Lower leg skin (tissue), 4 donors: ENCODE results near the gene SELENOT. TPM values are rescaled to one million over a fixed set of nuclear protein-coding genes. Genes with fewer than 3 reads are reported as not detected.

ENCODE experiments used
- DNase-seq, 2 donors: peaks; one replicate each; pipeline ENCODE4 v3.0.0-alpha.2; 2019; ENCODE audit warnings: low spot score in 2 of 2
- H3K4me3 ChIP-seq: fragments of 200-600 bp; sonication (generic); 2 replicates; pipeline ENCODE4 v1.5.1; 2017; ENCODE audit warnings: mild to moderate bottlenecking, low read depth; ENCODE audit not compliant: poor library complexity, severe bottlenecking
- POLR2A ChIP-seq, 2 donors: fragments of 450-650 bp; IDR thresholded peaks; one replicate each; pipeline ENCODE4 v1.6.1; 2016 to 2017; ENCODE audit warnings: antibody characterized with exemption in 2 of 2, mild to moderate bottlenecking in 1 of 2, moderate library complexity in 1 of 2
- WGBS, 2 donors: methylation state at CpG; one replicate each; pipeline ENCODE4 v1.1.5; 2018; 5-methylcytosine and 5-hydroxymethylcytosine counted together
- intact Hi-C: fragments of 100-400 bp; cut with DNase I; formaldehyde crosslinking; loops from one replicate; pipeline ENCODE4 v1.15.0; 2023; ENCODE audit warnings: low total_unique reads
- total RNA-seq, 4 donors: library from RNA; depleted of rRNA; stranded (reverse); fragments of >200 nt; gene quantifications; one replicate each; pipeline ENCODE4 v1.1.0, GENCODE V29; 2016
- TF ChIP-seq, protein P1 (sequence below), 3 donors: fragments of 450-650 bp; IDR thresholded peaks; one replicate each; pipeline ENCODE4 v1.5.1; 2016; ENCODE audit warnings: antibody characterized with exemption in 3 of 3, mild to moderate bottlenecking in 3 of 3, moderate library complexity in 2 of 3

SELENOT gene, protein sequence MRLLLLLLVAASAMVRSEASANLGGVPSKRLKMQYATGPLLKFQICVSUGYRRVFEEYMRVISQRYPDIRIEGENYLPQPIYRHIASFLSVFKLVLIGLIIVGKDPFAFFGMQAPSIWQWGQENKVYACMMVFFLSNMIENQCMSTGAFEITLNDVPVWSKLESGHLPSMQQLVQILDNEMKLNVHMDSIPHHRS
- total RNA-seq = 10 to 100 TPM; 39.2 to 76.8 (median 64.8) TPM

DNA sequence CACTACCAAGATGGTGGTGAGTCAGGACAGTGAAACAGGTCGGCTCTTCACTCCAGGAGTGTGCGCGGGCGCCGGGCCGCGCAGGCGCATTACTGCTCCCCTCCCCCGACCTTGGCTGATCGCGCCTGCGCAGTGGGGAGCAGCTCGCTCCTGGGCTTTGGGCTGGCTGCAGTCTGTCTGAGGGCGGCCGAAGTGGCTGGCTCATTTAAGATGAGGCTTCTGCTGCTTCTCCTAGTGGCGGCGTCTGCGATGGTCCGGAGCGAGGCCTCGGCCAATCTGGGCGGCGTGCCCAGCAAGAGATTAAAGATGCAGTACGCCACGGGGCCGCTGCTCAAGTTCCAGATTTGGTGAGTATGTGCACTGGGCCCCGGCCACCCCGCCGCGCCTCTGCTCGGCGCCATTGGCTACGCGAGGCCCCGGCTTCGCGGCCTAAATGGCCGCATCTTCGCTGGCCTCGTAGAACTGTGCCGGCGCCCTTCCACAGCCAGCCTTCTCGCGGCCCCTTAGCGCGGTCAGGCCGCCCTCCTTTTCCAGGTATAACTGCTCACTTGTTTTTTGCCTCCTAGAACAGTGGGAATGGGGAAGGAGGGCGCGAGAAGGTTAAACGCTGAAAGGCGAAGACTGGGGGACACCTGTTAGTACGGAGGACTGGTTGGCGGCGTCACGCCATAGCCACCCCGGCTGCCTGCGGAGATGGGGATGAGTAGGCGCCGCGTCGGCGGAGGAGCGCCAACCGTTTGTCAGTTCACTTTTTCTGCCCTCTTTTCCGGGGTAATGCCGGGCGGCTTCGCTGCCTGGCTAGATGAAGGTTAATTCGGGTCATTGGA, at the start of gene SELENOT:
SELENOT (plus strand) TSS at position 169 of the 827 bp plus-strand sequence; CDS start at position 211, 42 bp downstream.
- H3K4me3 ChIP-seq = peak within 1 kb of the TSS; percentile 69
- 0% methylated on average over 44 to 69 of the region's 69 CpGs for WGBS, 2 donors
- intact Hi-C loops = no loop called here
- TF ChIP-seq, protein P1, sequence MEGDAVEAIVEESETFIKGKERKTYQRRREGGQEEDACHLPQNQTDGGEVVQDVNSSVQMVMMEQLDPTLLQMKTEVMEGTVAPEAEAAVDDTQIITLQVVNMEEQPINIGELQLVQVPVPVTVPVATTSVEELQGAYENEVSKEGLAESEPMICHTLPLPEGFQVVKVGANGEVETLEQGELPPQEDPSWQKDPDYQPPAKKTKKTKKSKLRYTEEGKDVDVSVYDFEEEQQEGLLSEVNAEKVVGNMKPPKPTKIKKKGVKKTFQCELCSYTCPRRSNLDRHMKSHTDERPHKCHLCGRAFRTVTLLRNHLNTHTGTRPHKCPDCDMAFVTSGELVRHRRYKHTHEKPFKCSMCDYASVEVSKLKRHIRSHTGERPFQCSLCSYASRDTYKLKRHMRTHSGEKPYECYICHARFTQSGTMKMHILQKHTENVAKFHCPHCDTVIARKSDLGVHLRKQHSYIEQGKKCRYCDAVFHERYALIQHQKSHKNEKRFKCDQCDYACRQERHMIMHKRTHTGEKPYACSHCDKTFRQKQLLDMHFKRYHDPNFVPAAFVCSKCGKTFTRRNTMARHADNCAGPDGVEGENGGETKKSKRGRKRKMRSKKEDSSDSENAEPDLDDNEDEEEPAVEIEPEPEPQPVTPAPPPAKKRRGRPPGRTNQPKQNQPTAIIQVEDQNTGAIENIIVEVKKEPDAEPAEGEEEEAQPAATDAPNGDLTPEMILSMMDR (IDR thresholded peaks at IDR 0.05) = peak in 1 of 3 donors; percentile 44
- peak in 1 of 2 donors; percentile 81 for TF ChIP-seq POLR2A (IDR thresholded peaks at IDR 0.05)
- peak; percentile 90 to 99 for DNase-seq

DNA sequence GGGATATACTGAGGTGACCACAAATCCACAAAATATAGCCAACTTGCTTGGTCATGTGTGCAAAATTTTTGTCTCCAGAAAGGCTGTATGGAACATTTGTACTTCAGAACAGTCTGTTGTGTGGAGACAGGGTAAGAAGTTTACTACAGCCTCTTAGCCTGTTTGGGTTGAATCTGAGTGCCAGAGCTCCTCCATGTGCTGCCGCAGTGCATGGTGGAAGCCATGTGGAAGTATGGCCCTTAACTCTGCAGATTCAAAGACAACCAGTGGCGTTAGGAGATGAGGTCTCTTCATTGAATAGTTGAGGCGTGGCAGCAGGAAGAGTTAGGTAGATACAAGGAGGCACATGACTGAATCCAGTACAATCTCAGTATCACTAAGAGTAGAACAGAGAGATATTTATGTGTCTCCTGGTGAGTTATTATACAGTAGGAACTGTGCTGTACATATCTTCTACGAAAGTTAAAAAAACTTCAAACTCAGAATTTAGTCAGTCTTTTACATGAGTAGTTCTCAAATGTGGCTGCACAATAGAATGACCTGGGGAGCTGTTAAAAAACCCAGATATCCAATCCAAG, 47.2 kb upstream of the SELENOT start:
- no peak for DNase-seq
- intact Hi-C loops = no loop called here
- no peak overlapping the region for H3K4me3 ChIP-seq
- WGBS, 2 donors = 90 to 95% methylated on average over 4 of the region's 4 CpGs
- TF ChIP-seq POLR2A (IDR thresholded peaks at IDR 0.05) = no peak
- TF ChIP-seq, protein P1 (IDR thresholded peaks at IDR 0.05) = no peak

DNA sequence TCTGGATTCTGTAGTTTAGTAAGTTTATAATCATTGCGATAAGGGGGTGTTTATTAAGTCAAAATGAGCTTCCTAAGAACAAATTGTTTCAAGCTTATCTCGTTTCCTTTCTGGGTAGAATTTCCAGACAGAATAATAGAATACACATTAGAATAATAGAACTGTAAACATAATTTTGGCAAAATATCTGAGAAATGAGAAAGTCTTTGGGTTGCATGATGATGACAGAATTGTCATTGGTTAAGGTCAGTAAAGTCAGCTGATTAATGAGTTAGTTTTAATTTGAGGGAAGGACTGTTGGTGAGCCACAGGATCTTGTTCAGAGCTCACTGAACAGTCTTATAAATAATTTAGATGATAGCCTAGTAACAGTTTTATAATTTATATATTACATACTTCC, 46.3 kb upstream of the SELENOT start:
- TF ChIP-seq, protein P1 (IDR thresholded peaks at IDR 0.05) = no peak
- no peak for TF ChIP-seq POLR2A (IDR thresholded peaks at IDR 0.05)
- WGBS, 2 donors = 78 to 80% methylated on average over 2 of the region's 2 CpGs
- intact Hi-C loops = no loop called here

DNA sequence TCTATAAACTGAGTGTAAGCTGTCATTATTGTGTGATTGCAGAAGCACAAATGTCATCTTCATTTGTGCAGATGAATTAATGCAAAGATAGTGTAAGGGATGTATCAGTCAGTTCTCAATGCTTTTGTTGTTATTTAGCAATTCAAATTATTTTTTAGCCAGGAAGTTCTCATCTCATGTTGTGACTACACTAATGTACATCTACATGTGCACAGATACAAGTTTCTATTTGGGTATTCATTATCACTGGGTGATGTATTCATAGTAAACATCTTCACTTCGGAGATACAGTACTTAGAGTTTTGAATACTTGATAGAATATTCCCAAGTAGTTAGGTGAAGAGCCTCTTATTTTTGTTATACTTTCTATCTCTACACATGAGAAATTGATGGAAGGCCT, 45.4 kb upstream of the SELENOT start:
- TF ChIP-seq, protein P1 (IDR thresholded peaks at IDR 0.05) = no peak
- no peak for TF ChIP-seq POLR2A (IDR thresholded peaks at IDR 0.05)
- 78 to 81% methylated on average over 1 of the region's 1 CpG for WGBS, 2 donors
- no peak for DNase-seq
- intact Hi-C loops = no loop called here
- no peak overlapping the region for H3K4me3 ChIP-seq

More for the DNA sequence above, 46.3 kb upstream of the SELENOT start:
- no peak for DNase-seq
- no peak overlapping the region for H3K4me3 ChIP-seq

DNA sequence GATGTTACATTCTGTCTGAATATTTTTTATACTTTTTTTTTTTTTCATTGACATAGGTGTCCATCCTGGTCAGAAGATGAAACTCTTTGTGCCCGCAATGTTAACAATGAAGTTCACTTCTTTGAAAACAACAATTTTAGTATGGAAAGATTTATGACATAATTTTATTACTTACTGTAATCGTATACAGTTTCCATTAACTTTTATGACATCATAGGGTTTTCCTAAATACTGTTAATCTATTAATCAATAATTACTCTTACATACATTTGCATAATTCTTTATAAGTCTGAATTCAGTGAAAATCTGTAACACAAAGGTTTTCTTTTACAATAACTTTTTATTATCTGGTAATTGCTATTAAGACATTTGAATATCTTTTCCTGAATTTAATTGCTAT, 38.9 kb upstream of the SELENOT start:
- intact Hi-C loops = no loop called here
- no peak overlapping the region for H3K4me3 ChIP-seq
- WGBS, 2 donors = 79 to 95% methylated on average over 2 of the region's 2 CpGs
- no peak for DNase-seq
- TF ChIP-seq, protein P1 (IDR thresholded peaks at IDR 0.05) = no peak
- TF ChIP-seq POLR2A (IDR thresholded peaks at IDR 0.05) = no peak
